Smooth muscle cell (in vitro differentiated cells): ENCODE data around the gene SIAH1. TPM values are rescaled to one million over a fixed set of nuclear protein-coding genes. Genes with fewer than 3 reads are reported as not detected.

Experiments
- DNase-seq: peaks from one replicate; lab custom pipeline; 2025; ENCODE audit not compliant: unreplicated experiment; lab: John Stamatoyannopoulos, UW
- H2AFZ ChIP-seq: fragments of 200-600 bp; sonication (generic); 2 replicates; pipeline ENCODE4 v1.6.0; 2016; ENCODE audit warnings: antibody characterized with exemption, low read depth, mild to moderate bottlenecking
- H3F3A ChIP-seq: fragments of 200-600 bp; sonication (generic); 2 replicates; pipeline ENCODE4 v1.6.0; 2017; ENCODE audit warnings: antibody characterized with exemption, low read depth
- H3K27ac ChIP-seq: fragments of 200-600 bp; sonication (generic); 2 replicates; pipeline ENCODE4 v1.5.1; 2016; ENCODE audit warnings: low read depth, mild to moderate bottlenecking
- H3K27me3 ChIP-seq: fragments of 200-600 bp; sonication (generic); 2 replicates; pipeline ENCODE4 v1.6.1; 2016; ENCODE audit warnings: low read depth, mild to moderate bottlenecking
- H3K36me3 ChIP-seq: fragments of 200-600 bp; sonication (generic); 2 replicates; pipeline ENCODE4 v1.5.1; 2016; ENCODE audit warnings: low read depth
- H3K4me1 ChIP-seq: fragments of 200-600 bp; sonication (generic); 2 replicates; pipeline ENCODE4 v1.5.1; 2016; ENCODE audit warnings: low read depth
- H3K4me2 ChIP-seq: fragments of 200-600 bp; sonication (generic); 2 replicates; pipeline ENCODE4 v1.6.0; 2016; ENCODE audit warnings: mild to moderate bottlenecking
- H3K4me3 ChIP-seq: fragments of 200-600 bp; sonication (generic); 2 replicates; pipeline ENCODE4 v1.5.1; 2016; ENCODE audit warnings: mild to moderate bottlenecking
- H3K79me2 ChIP-seq: fragments of 200-600 bp; sonication (generic); 2 replicates; pipeline ENCODE4 v1.6.0; 2016; ENCODE audit warnings: low read depth, mild to moderate bottlenecking
- H3K9ac ChIP-seq: fragments of 200-600 bp; sonication (generic); 2 replicates; pipeline ENCODE4 v1.6.0; 2016; ENCODE audit warnings: low read depth
- H3K9me3 ChIP-seq: fragments of 200-600 bp; sonication (generic); replicated peaks from 2 replicates; pipeline ENCODE4 v1.5.1; 2016; ENCODE audit warnings: low read depth
- H4K20me1 ChIP-seq: fragments of 200-600 bp; sonication (generic); 2 replicates; pipeline ENCODE4 v1.6.0; 2016; ENCODE audit warnings: low read depth
- WGBS: methylation state at CpG from one replicate; pipeline ENCODE4 v1.1.7; 2016; ENCODE audit warnings: low lambda C conversion rate; 5-methylcytosine and 5-hydroxymethylcytosine counted together
- polyA plus RNA-seq: library from polyadenylated mRNA; unstranded; fragments of >200 nt; fragmentation: Nextera tagmentation; extraction: Ambion mirVana; gene quantifications from 2 replicates; pipeline ENCODE4 v1.2.1, GENCODE V29; 2016
- total RNA-seq: library from RNA; depleted of rRNA; stranded (reverse); fragments of >200 nt; gene quantifications from 2 replicates; pipeline ENCODE4 v1.2.3, GENCODE V29; 2014
- TF ChIP-seq, protein P1 (sequence below): fragments of 200-600 bp; sonication (generic); IDR thresholded peaks from 2 replicates; pipeline ENCODE4 v1.5.1; 2017; ENCODE audit warnings: borderline replicate concordance, mild to moderate bottlenecking, antibody characterized with exemption; ENCODE audit not compliant: insufficient read depth, poor library complexity, severe bottlenecking

The SIAH1 gene
- total and polyA plus RNA-seq, 2 experiments from 2014 or later = 24.5 to 34.0 TPM

DNA sequence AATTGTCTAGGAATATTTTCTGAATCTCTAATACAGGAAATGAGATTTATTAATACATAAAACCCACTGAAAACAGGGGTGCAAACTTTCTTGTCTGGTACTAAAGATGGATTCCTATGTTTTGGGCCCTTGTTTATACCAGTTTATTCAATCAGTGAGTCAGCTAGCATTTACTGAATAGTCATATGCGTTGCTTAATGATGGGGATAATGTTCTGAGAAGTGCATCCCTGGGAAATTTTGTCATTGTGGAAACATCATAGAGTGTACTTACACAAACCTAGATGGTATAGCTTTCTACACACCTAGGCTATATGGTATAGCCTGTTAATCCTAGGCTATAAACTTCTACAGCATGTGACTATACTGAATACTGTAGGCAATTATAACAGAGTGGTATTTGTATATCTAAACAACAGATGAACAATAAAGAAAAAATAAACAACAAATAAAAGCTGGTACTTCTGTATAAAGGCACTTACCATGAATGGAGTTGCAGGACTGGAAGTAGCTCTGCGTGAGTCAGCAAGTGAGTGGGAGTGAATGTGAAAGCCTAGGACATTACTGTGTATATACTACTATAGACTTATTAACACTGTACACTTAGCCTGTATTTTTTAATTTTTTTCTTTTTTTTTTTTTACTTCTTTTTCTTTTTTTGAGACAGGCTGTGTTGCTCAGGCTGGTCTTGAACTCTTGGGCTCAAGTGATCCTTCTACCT, 63.7 kb downstream of the SIAH1 start:
- 40% methylated on average over 2 of the region's 2 CpGs for WGBS
- no peak overlapping the region for H3K4me3 ChIP-seq
- H3K27ac ChIP-seq = peak overlapping the region; percentile 55
- H3K4me1 ChIP-seq = peaks cover 10% of the 10 kb centered on the region
- no peaks in the 10 kb centered on the region for H3K36me3 ChIP-seq
- TF ChIP-seq, protein P1, sequence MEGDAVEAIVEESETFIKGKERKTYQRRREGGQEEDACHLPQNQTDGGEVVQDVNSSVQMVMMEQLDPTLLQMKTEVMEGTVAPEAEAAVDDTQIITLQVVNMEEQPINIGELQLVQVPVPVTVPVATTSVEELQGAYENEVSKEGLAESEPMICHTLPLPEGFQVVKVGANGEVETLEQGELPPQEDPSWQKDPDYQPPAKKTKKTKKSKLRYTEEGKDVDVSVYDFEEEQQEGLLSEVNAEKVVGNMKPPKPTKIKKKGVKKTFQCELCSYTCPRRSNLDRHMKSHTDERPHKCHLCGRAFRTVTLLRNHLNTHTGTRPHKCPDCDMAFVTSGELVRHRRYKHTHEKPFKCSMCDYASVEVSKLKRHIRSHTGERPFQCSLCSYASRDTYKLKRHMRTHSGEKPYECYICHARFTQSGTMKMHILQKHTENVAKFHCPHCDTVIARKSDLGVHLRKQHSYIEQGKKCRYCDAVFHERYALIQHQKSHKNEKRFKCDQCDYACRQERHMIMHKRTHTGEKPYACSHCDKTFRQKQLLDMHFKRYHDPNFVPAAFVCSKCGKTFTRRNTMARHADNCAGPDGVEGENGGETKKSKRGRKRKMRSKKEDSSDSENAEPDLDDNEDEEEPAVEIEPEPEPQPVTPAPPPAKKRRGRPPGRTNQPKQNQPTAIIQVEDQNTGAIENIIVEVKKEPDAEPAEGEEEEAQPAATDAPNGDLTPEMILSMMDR = no peak
- no peaks in the 10 kb centered on the region for H3K9me3 ChIP-seq
- H3K4me2 ChIP-seq = peak overlapping the region; percentile 48
- H3F3A ChIP-seq = peaks cover 20% of the 10 kb centered on the region
- H3K27me3 ChIP-seq = no peaks in the 10 kb centered on the region
- H3K79me2 ChIP-seq = peaks cover 4% of the 10 kb centered on the region
- no peak overlapping the region for H2AFZ ChIP-seq
- H3K9ac ChIP-seq = no peak overlapping the region
- peaks cover 67% of the 10 kb centered on the region for H4K20me1 ChIP-seq
- no peak for DNase-seq

DNA sequence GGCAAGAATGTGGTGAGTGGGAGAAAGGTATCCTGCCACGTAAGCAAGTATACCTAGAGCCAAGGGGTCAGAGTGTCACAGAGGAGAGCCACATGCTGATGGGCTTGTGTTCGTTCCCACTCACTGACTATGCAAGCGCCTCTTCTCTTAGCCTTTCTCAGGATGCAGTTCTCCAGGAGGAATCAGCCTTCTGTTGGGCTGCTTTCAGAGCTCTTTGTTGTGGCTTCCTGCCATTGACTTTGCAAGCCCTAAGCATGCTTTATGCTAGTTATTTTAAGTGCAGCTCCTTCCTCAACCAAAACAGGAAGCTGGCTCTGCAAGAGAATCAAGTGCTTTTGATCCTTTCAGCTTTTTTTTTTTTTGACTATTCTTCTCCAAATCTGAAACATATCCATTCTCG, 66.6 kb downstream of the SIAH1 start:
- DNase-seq = no peak
- Histone ChIP-seq H3K4me3 (no peak overlapping the region), H2AFZ (no peak overlapping the region), H3K4me2 (no peak overlapping the region), H3K4me1 (peaks cover 10% of the 10 kb centered on the region), H4K20me1 (peaks cover 81% of the 10 kb centered on the region), H3K27ac (peak overlapping the region; percentile 70), H3K9ac (no peak overlapping the region), H3K9me3 (no peaks in the 10 kb centered on the region), H3F3A (peaks cover 22% of the 10 kb centered on the region), H3K36me3 (no peaks in the 10 kb centered on the region), H3K27me3 (no peaks in the 10 kb centered on the region), H3K79me2 (peaks cover 1% of the 10 kb centered on the region)
- TF ChIP-seq, protein P1 = no peak
- WGBS = 36% methylated on average over 4 of the region's 4 CpGs

DNA sequence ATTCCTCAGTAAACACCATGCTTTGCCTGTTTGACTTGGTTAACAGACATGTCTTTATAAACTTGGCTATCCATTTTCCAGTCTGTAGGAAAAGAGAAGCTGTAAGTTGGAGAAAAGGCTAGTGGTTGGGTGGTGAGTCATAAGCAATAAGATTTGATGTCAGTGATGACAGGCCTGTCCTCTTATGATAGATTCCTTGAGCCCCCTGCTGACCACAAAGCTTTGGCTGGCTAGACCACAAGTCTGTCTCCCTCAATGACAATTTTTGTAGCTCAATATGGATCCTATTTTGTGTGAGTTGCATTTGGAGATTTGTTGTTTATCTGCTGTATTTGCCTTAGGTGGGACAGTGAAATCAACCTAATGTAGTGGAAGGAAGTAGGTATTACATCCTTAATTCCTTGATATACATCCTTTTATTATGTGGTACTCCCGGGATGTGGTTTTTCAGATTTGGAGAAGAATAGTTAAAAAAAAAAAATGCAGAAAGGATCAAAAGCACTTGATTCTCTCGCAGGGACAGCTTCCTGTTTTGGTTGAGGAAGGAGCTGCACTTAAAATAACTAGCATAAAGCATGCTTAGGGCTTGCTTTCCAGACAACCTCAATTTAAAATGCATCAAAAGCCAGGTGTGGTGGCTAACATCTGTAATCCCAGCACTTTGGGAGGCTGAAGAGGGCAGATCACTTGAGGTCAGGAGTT, 67.4 kb downstream of the SIAH1 start:
- Histone ChIP-seq H2AFZ (no peak overlapping the region), H3F3A (peaks cover 22% of the 10 kb centered on the region), H3K27ac (peak overlapping the region; percentile 70), H3K79me2 (no peaks in the 10 kb centered on the region), H3K4me3 (no peak overlapping the region), H3K9ac (no peak overlapping the region), H3K36me3 (no peaks in the 10 kb centered on the region), H3K4me1 (peaks cover 10% of the 10 kb centered on the region), H3K27me3 (no peaks in the 10 kb centered on the region), H4K20me1 (peaks cover 79% of the 10 kb centered on the region), H3K9me3 (no peaks in the 10 kb centered on the region), H3K4me2 (peak overlapping the region; percentile 55)
- WGBS = 41% methylated on average over 2 of the region's 2 CpGs
- TF ChIP-seq, protein P1 = peak; percentile 8
- DNase-seq = no peak
